Brain microvascular endothelial cell (primary cell): ENCODE measurements around the gene SEC14L5.

Experiments used
- DNase-seq: peaks from one replicate; pipeline ENCODE4 v3.0.0-alpha.2; 2020
- H3K27ac ChIP-seq: fragments of 250-450 bp; sonication (Bioruptor Pico); 2 replicates; pipeline ENCODE4 v1.5.1; 2020; ENCODE audit warnings: mild to moderate bottlenecking, moderate library complexity
- H3K27me3 ChIP-seq: fragments of 250-450 bp; sonication (Bioruptor Pico); replicated peaks from 2 replicates; pipeline ENCODE4 v1.5.1; 2020; ENCODE audit warnings: mild to moderate bottlenecking
- H3K36me3 ChIP-seq: fragments of 250-450 bp; sonication (Bioruptor Pico); replicated peaks from 2 replicates; pipeline ENCODE4 v1.5.1; 2020; ENCODE audit warnings: mild to moderate bottlenecking
- H3K4me3 ChIP-seq: 2 replicates; pipeline ENCODE4 v1.5.1; 2011; ENCODE audit warnings: low read depth, mild to moderate bottlenecking, control low read depth, low read length, moderate library complexity
- in situ Hi-C: cut with HindIII; loops from 2 replicates; pipeline ENCODE4 v1.10.0; 2017; ENCODE audit warnings: low sequenced_read_pairs, low pct_ligation_motif_present
- TF ChIP-seq, protein P1 (sequence below): IDR thresholded peaks from 2 replicates; pipeline ENCODE4 v1.5.1; 2011; ENCODE audit warnings: low read depth, mild to moderate bottlenecking, moderate library complexity, low read length, control low read depth, inconsistent platforms; ENCODE audit errors: missing control alignments

The SEC14L5 gene

DNA sequence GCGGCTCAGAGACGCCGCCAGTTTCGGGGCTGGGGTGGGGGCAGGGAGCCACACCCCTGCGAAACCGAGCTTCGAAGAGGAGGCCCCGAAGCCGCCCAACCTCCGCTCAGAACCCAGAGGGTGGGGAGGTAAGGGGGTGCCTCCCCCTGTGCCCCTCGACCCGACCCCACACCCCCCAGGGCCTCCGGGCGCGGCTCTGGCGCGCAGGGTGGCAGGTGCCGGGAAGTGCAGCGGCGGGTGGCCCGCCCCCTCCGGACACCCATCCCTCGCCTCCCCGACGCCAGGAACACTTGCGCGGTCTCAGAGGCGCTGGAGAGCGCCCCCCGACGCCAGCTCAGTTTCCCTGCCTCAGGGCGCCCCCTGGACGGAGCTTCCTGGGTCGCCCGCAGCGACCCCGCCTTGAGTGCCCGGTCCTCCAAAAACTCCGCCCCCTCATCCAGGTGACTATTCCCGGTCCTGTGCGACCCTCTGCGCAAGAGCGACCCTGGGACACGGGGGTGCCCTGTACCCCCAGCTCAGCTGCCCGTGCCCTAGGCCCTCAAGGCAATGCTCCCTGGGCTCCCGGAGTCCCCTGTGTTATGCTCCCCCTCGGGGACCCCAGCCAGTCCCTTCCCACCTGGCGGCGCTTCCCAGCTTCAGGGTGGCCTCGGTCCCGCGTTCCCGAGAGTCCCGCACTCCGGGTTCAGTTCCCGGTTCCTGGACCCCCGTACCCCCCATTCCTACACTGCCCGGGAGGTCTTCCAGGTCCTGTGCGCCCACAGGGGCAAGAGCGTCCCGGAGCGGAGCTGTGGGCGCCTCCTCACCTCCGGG, 21.7 kb upstream of the SEC14L5 start:
- H3K27ac ChIP-seq = no peak overlapping the region
- peak overlapping the region; percentile 22 for H3K4me3 ChIP-seq
- TF ChIP-seq, protein P1, sequence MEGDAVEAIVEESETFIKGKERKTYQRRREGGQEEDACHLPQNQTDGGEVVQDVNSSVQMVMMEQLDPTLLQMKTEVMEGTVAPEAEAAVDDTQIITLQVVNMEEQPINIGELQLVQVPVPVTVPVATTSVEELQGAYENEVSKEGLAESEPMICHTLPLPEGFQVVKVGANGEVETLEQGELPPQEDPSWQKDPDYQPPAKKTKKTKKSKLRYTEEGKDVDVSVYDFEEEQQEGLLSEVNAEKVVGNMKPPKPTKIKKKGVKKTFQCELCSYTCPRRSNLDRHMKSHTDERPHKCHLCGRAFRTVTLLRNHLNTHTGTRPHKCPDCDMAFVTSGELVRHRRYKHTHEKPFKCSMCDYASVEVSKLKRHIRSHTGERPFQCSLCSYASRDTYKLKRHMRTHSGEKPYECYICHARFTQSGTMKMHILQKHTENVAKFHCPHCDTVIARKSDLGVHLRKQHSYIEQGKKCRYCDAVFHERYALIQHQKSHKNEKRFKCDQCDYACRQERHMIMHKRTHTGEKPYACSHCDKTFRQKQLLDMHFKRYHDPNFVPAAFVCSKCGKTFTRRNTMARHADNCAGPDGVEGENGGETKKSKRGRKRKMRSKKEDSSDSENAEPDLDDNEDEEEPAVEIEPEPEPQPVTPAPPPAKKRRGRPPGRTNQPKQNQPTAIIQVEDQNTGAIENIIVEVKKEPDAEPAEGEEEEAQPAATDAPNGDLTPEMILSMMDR = no peak
- H3K36me3 ChIP-seq = no peaks in the 10 kb centered on the region
- no peak for DNase-seq
- in situ Hi-C loops = no loop called here
- H3K27me3 ChIP-seq = peaks cover 33% of the 10 kb centered on the region

DNA sequence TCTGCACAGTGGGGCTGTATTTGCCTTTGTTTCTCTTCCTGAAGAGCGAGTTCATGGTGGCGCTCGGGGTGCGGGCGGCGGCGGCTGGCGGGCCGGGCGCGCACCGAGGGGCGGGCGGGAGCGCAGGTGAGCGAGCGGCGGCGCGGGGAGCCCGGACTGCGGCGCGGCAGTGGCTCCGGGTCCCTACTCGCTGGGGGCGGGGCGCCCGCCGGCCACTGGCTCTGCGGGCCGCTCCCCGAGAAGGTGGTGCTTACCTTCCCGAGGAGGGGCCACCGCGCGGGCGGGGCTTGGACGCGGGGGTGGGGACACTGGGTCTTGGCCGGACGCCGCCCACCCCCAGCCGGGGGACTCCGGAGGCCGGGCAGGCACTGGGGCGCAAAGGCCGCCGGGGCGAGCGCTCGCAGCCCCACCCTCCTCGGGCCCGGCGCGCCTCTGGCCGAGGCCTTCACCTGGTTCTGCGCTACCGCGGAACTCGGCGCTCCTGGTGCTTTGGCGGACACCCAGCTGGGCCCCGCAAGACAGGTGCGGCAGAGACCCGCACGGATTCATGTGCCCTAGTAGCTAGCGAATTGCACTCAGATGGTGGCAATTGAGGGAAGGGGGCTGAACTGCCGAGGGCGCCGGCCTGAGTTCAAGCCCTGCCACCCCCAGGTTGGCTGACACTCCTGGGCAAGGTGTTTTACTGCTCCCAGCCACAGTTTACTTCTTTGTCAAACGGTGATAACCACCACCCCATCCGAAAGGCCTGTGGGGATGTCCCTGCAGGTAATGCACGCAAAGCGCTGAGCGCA, 20.9 kb upstream of the SEC14L5 start, which contains the start of gene PPL:
TSS of gene PPL (minus strand) at position 158 of the 791 bp plus-strand sequence. CDS start at position 55, 103 bp downstream.
- DNase-seq = no peak
- H3K4me3 ChIP-seq = peak within 1 kb of the TSS; percentile 22
- TF ChIP-seq, protein P1 = no peak
- in situ Hi-C loops = no loop called here
- no peaks in the 10 kb centered on the region for H3K36me3 ChIP-seq
- H3K27me3 ChIP-seq = peaks cover 31% of the 10 kb centered on the region
- H3K27ac ChIP-seq = no peak within 1 kb of the TSS

DNA sequence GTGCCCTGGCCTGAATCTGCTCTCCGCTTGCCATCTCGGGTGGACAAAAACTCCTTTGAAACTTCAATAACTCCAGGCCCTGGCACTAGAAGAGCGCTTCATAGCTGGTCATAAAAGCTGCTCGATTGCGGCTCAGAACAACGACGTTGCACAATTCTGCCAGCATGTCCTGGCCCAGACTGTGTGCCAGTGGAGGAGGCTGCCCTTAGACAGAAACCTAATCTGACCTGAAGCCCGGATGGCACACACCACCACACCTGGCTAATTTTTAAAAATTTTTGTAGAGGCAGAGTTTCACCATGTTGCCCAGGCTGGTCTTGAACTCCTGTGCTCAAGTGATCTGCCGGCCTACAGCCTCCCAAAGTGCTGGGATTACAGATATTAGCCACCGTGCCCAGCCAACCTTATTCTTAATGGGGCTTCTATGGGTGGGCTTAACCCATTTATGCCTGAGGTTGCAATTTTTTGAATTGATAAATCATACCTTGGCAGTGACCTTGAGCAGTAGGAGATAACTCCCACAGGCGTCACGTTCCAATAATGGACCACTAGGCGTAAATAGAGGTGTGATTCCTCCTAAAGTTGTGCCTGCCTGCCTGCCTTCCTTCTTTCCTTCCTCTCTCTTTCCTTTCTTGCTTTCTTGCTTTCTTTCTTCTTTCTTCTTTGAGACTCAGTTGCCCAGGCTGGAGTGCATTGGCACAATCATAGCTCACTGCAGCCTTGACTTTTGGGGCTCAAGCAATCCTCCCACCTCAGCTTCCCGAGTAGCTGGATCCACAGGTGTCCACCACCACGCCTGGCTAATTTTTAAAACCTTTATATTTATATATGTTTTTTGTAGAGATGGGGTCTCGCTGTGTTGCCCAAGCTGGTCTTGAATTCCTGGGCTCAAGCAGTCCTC, 20.1 kb upstream of the SEC14L5 start:
- no peak overlapping the region for H3K4me3 ChIP-seq
- DNase-seq = no peak
- peaks cover 31% of the 10 kb centered on the region for H3K27me3 ChIP-seq
- TF ChIP-seq, protein P1 = no peak
- H3K36me3 ChIP-seq = no peaks in the 10 kb centered on the region
- no peak overlapping the region for H3K27ac ChIP-seq
- in situ Hi-C loops = no loop called here

DNA sequence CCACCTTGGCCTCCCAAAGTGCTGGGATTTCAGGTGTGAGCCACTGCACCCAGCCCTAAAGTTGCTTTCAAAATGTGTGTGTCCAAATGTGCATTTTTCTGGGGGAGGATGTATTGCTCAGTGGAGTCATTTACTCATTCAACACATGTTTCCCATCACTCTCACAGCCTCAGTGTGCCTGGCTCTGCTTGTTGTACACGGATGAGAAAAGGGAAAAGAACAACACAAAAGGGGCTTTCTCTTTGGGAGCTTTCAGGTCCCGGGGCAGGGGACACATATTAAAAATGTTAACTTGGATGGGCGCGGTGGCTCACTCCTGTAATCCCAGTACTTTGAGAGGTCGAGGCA, 19.5 kb upstream of the SEC14L5 start:
- TF ChIP-seq, protein P1 = no peak
- Histone ChIP-seq H3K4me3 (no peak overlapping the region), H3K27me3 (peaks cover 31% of the 10 kb centered on the region), H3K36me3 (no peaks in the 10 kb centered on the region), H3K27ac (no peak overlapping the region)
- DNase-seq = no peak
- in situ Hi-C loops = no loop called here

DNA sequence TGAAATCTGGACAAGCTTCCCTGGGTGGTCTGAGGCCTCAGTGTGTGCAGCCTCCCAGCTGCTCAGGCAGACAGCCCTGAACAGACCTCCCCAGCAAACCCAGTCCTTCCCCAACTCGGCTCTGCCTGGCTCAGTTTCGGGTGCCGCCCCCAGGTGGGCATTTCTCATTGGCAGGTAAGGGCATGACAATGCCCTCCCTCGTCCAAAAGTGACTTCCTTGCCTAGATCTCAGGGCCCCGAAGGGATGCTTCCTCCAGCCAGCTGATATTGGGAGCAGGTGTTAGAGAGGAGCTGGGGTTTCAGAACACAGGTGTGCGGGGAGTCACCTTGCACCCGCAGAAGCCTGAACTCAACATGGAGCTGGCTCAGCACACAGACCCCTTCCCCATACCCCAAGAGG, 17.4 kb upstream of the SEC14L5 start:
- Histone ChIP-seq H3K36me3 (no peaks in the 10 kb centered on the region), H3K27ac (no peak overlapping the region), H3K4me3 (no peak overlapping the region), H3K27me3 (peaks cover 19% of the 10 kb centered on the region)
- DNase-seq = no peak
- in situ Hi-C loops = no loop called here
- TF ChIP-seq, protein P1 = no peak
